GM12878 (cell line): ENCODE results near the gene SLC4A3. TPM values are rescaled to one million over a fixed set of nuclear protein-coding genes. Genes with fewer than 3 reads are reported as not detected.

Source experiments
- ATAC-seq: fragments of 200-7000 bp; cut with Tn5 transposase; 3 replicates; pipeline ENCODE4 v1.9.1; 2020; ENCODE audit warnings: mild to moderate bottlenecking, moderate library complexity
- BruUV-seq: library from RNA; stranded (reverse); fragments of 400-500 nt; replicated peaks from 2 replicates; lab custom pipeline; 2021; lab: Mats Ljungman, UMichigan
- CTCF ChIA-PET: fragments of 300-600 bp; sonication (Branson Sonifier 250); formaldehyde crosslinking; extraction: SDS; loops from one replicate; lab custom pipeline; 2021; ENCODE audit warnings: inconsistent platforms; lab: Yijun Ruan, JAX
- POLR2A ChIA-PET: fragments of 350-600 bp; formaldehyde crosslinking; extraction: SDS; loops from one replicate; lab custom pipeline; 2021; ENCODE audit warnings: inconsistent platforms; lab: Charles Lee
- RAD21 ChIA-PET: fragments of 300-600 bp; sonication (Branson Sonifier 250); formaldehyde crosslinking; loops from one replicate; lab custom pipeline; 2023; ENCODE audit warnings: antibody characterized with exemption; ENCODE audit not compliant: unreplicated experiment; lab: Charles Lee
- SMC1A ChIA-PET: fragments of 300-600 bp; sonication (Branson Sonifier 250); formaldehyde crosslinking; loops from one replicate; lab custom pipeline; 2023; ENCODE audit not compliant: unreplicated experiment, uncharacterized antibody; lab: Charles Lee
- DNase-seq: peaks from one replicate; pipeline ENCODE4 v3.0.0-alpha.2; 2011; ENCODE audit warnings: low read depth, low spot score
- FAIRE-seq: peaks from 3 replicates; lab custom pipeline; 2011; peaks lifted over from hg19 to GRCh38; lab: Jason Lieb, UNC
- H2AFZ ChIP-seq: 2 replicates; pipeline ENCODE4 v1.6.0; 2011; ENCODE audit warnings: low read depth, low read length, control low read depth; ENCODE audit not compliant: control insufficient read depth
- H3K27ac ChIP-seq: 2 replicates; pipeline ENCODE4 v1.5.1; 2011; ENCODE audit warnings: control low read depth; ENCODE audit not compliant: control insufficient read depth, insufficient read depth
- H3K27me3 ChIP-seq, 2 experiments: replicated peaks in 1 of 2; 2 replicates each; pipeline versions ENCODE4 v1.6.0 to v1.6.1; 2011; ENCODE audit warnings: low read length in 1 of 2; ENCODE audit not compliant: control insufficient read depth in 2 of 2, insufficient read depth in 2 of 2
- H3K36me3 ChIP-seq, 2 experiments: 2 replicates each; pipeline ENCODE4 v1.5.1; 2011; ENCODE audit warnings: low read length in 1 of 2; ENCODE audit not compliant: control insufficient read depth in 2 of 2, insufficient read depth in 2 of 2
- H3K4me1 ChIP-seq: 2 replicates; pipeline ENCODE4 v1.6.1; 2011; ENCODE audit warnings: mild to moderate bottlenecking, low read length, moderate library complexity, mixed read lengths; ENCODE audit not compliant: control insufficient read depth, insufficient read depth
- H3K4me2 ChIP-seq: 2 replicates; pipeline ENCODE4 v1.6.0; 2011; ENCODE audit warnings: control low read depth; ENCODE audit not compliant: control insufficient read depth, insufficient read depth
- H3K4me3 ChIP-seq: fragments of 200-600 bp; sonication (generic); 2 replicates; pipeline ENCODE4 v1.5.1; 2016
- H3K79me2 ChIP-seq: 2 replicates; pipeline ENCODE4 v1.6.0; 2011; ENCODE audit warnings: low read length; ENCODE audit not compliant: control insufficient read depth, insufficient read depth
- H3K9ac ChIP-seq: 2 replicates; pipeline ENCODE4 v1.8.0; 2011; ENCODE audit warnings: low read length, control low read depth, mixed read lengths; ENCODE audit not compliant: control insufficient read depth, insufficient read depth
- H3K9me3 ChIP-seq: replicated peaks from 3 replicates; pipeline ENCODE4 v1.5.1; 2011; ENCODE audit warnings: mild to moderate bottlenecking, low read length; ENCODE audit not compliant: control insufficient read depth, insufficient read depth
- H4K20me1 ChIP-seq: 2 replicates; pipeline ENCODE4 v1.6.0; 2011; ENCODE audit not compliant: control insufficient read depth, insufficient read depth
- BRCA1 ChIP-seq: IDR thresholded peaks from 2 replicates; pipeline ENCODE4 v1.6.1; 2011; ENCODE audit warnings: low read depth, low read length, improper control_type of control experiment
- CREM ChIP-seq: IDR thresholded peaks from 2 replicates; pipeline ENCODE4 v1.6.1; 2014; ENCODE audit warnings: antibody characterized with exemption, low read depth
- NR2C1 ChIP-seq: fragments of 450-650 bp; IDR thresholded peaks from 2 replicates; pipeline ENCODE4 v1.6.1; 2017; ENCODE audit warnings: antibody characterized with exemption, mild to moderate bottlenecking, moderate library complexity
- PAX8 ChIP-seq: fragments of 450-650 bp; IDR thresholded peaks from 2 replicates; pipeline ENCODE4 v1.6.1; 2017; ENCODE audit warnings: mild to moderate bottlenecking, moderate library complexity
- SIN3A ChIP-seq: IDR thresholded peaks from 2 replicates; pipeline ENCODE4 v1.6.1; 2012; ENCODE audit warnings: low read depth, low read length, improper control_type of control experiment
- SPI1 ChIP-seq: IDR thresholded peaks from 2 replicates; pipeline ENCODE4 v1.6.1; 2011; ENCODE audit warnings: low read depth, mild to moderate bottlenecking, low read length, moderate library complexity, borderline replicate concordance; ENCODE audit not compliant: insufficient read depth
- ZBED1 ChIP-seq: IDR thresholded peaks from 2 replicates; pipeline ENCODE4 v1.6.1; 2016; ENCODE audit warnings: borderline replicate concordance
- ZNF24 ChIP-seq: fragments of 450-650 bp; IDR thresholded peaks from 2 replicates; pipeline ENCODE4 v1.6.1; 2017; ENCODE audit warnings: antibody characterized with exemption, mild to moderate bottlenecking
- ZNF274 ChIP-seq: IDR thresholded peaks from one replicate; pipeline ENCODE4 v1.8.0; 2011; ENCODE audit not compliant: insufficient read length, insufficient read depth
- WGBS: methylation state at CpG from one replicate; pipeline ENCODE4 v1.1.6; 2016; ENCODE audit warnings: low lambda C conversion rate; ENCODE audit not compliant: insufficient replicate concordance, insufficient coverage; ENCODE audit errors: missing lambda C conversion rate; 5-methylcytosine and 5-hydroxymethylcytosine counted together
- in situ Hi-C: fragments of 300-500 bp; cut with MboI; formaldehyde crosslinking; loops from 9 replicates; pipeline ENCODE4 v1.14.3; 2018; ENCODE audit warnings: mixed read lengths
- intact Hi-C: fragments of 100-400 bp; cut with micrococcal nuclease; formaldehyde crosslinking; loops from one replicate; pipeline ENCODE4 v1.14.2; 2022; ENCODE audit not compliant: unreplicated experiment
- polyA plus RNA-seq, 11 experiments: library from polyadenylated mRNA; depleted of rRNA in 4 of 11; unstranded in 6 of 11; stranded (reverse) in 5 of 11; fragments of >200 nt; fragmentation: Nextera tagmentation in 4 of 11; fragmentation: Illumina TruSeq in 1 of 11; extraction: Ambion mirVana in 4 of 11; extraction: Trizol in 1 of 11; gene quantifications; 1 replicate in 1 of 11; 2 replicates in 10 of 11; pipeline versions ENCODE4 v1.2.1 to v1.2.3, GENCODE V29; 2011 to 2016; ENCODE audit warnings: inconsistent platforms in 2 of 11, missing spikeins in 2 of 11, low read depth in 1 of 11
- total RNA-seq, 4 experiments: library from RNA; depleted of rRNA in 3 of 4; stranded (reverse); fragments of >200 nt in 3 of 4; fragmentation: Illumina TruSeq in 1 of 4; extraction: Trizol in 1 of 4; gene quantifications; 2 replicates each; pipeline versions ENCODE4 v1.2.1 to v1.2.3, GENCODE V29; 2013 to 2021
- TF ChIP-seq, protein P1 (sequence below): IDR thresholded peaks from 2 replicates; pipeline ENCODE4 v1.6.1; 2011; ENCODE audit warnings: mild to moderate bottlenecking, low read depth, low read length, moderate library complexity; ENCODE audit not compliant: insufficient replicate concordance
- TF ChIP-seq, protein P2 (sequence below): fragments of 150-350 bp; IDR thresholded peaks from 2 replicates; pipeline ENCODE4 v1.6.1; 2016; ENCODE audit warnings: low read depth, low read length
- TF ChIP-seq, protein P3 (sequence below): fragments of 450-650 bp; IDR thresholded peaks from 2 replicates; pipeline ENCODE4 v1.6.1; 2014; ENCODE audit warnings: mild to moderate bottlenecking
- TF ChIP-seq, protein P4 (sequence below): fragments of 450-650 bp; IDR thresholded peaks from 2 replicates; pipeline ENCODE4 v1.6.1; 2017; ENCODE audit warnings: low read depth, mild to moderate bottlenecking, moderate library complexity
- TF ChIP-seq, protein P5 (sequence below): IDR thresholded peaks from 2 replicates; pipeline ENCODE4 v1.6.1; 2012; ENCODE audit warnings: low read depth, low read length, improper control_type of control experiment
- TF ChIP-seq, protein P6 (sequence below): IDR thresholded peaks from 2 replicates; pipeline ENCODE4 v1.6.1; 2011; ENCODE audit warnings: borderline replicate concordance, low read depth, mild to moderate bottlenecking, moderate library complexity, low read length; ENCODE audit not compliant: insufficient read depth, poor library complexity, severe bottlenecking

The SLC4A3 gene
- total and polyA plus RNA-seq, 10 of the 15 experiments (the other 5 are each of a cell fraction or from before 2014, with no cell fraction given): 0.05 to 0.08 TPM; not detected in 8

DNA sequence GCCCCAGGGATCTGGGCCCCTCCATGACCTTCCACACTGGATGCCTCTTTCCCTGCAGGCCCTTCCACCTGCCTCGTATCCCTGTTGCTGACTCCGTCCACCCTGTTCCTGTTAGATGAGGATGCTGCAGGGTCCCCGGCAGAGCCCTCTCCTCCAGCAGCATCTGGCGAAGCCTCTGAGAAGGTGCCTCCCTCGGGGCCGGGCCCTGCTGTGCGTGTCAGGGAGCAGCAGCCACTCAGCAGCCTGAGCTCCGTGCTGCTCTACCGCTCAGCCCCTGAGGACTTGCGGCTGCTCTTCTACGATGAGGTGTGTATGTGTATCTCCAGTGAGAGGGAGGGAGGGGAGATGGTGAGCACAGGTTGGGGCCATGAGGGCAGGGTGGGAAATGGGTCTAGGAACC is 12.4 kb upstream of the SLC4A3 start:
- 86% methylated on average over 11 of the region's 11 CpGs for WGBS
- Histone ChIP-seq H3K9me3 (no peaks in the 10 kb centered on the region), H3K9ac (no peak overlapping the region), H3K4me1 (0 out of 2 replicates have a peak, but pooled peaks cover 4% of the 10 kb centered on the region), H4K20me1 (no peaks in the 10 kb centered on the region), H3K4me2 (no peak overlapping the region), H3K4me3 (no peak overlapping the region), H3K36me3 (peaks cover 0 to 2% of the 10 kb centered on the region in 2 experiments; a peak in 2 of 4 replicates), H2AFZ (no peak overlapping the region), H3K27ac (no peak overlapping the region), H3K27me3 (no peaks in the 10 kb centered on the region), H3K79me2 (no peaks in the 10 kb centered on the region)
- intact Hi-C loops: no loop called here
- in situ Hi-C loops: no loop called here
- SMC1A ChIA-PET: no interaction called here
- POLR2A ChIA-PET: no interaction called here
- no TSS peak for BruUV-seq
- no peak for ATAC-seq
- CTCF ChIA-PET: no interaction called here
- no peak for FAIRE-seq
- no peak for DNase-seq
- RAD21 ChIA-PET: no interaction called here
- TF ChIP-seq, protein P1, sequence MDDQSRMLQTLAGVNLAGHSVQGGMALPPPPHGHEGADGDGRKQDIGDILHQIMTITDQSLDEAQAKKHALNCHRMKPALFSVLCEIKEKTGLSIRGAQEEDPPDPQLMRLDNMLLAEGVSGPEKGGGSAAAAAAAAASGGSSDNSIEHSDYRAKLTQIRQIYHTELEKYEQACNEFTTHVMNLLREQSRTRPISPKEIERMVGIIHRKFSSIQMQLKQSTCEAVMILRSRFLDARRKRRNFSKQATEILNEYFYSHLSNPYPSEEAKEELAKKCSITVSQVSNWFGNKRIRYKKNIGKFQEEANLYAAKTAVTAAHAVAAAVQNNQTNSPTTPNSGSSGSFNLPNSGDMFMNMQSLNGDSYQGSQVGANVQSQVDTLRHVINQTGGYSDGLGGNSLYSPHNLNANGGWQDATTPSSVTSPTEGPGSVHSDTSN: no peak
- TF ChIP-seq ZBED1 (no peak), PAX8 (no peak), ZNF24 (no peak), BRCA1 (no peak), ZNF274 (no peak), SPI1 (no peak), NR2C1 (no peak), CREM (no peak), SIN3A (no peak)
- TF ChIP-seq, protein P2, sequence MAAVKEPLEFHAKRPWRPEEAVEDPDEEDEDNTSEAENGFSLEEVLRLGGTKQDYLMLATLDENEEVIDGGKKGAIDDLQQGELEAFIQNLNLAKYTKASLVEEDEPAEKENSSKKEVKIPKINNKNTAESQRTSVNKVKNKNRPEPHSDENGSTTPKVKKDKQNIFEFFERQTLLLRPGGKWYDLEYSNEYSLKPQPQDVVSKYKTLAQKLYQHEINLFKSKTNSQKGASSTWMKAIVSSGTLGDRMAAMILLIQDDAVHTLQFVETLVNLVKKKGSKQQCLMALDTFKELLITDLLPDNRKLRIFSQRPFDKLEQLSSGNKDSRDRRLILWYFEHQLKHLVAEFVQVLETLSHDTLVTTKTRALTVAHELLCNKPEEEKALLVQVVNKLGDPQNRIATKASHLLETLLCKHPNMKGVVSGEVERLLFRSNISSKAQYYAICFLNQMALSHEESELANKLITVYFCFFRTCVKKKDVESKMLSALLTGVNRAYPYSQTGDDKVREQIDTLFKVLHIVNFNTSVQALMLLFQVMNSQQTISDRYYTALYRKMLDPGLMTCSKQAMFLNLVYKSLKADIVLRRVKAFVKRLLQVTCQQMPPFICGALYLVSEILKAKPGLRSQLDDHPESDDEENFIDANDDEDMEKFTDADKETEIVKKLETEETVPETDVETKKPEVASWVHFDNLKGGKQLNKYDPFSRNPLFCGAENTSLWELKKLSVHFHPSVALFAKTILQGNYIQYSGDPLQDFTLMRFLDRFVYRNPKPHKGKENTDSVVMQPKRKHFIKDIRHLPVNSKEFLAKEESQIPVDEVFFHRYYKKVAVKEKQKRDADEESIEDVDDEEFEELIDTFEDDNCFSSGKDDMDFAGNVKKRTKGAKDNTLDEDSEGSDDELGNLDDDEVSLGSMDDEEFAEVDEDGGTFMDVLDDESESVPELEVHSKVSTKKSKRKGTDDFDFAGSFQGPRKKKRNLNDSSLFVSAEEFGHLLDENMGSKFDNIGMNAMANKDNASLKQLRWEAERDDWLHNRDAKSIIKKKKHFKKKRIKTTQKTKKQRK: no peak
- TF ChIP-seq, protein P3, sequence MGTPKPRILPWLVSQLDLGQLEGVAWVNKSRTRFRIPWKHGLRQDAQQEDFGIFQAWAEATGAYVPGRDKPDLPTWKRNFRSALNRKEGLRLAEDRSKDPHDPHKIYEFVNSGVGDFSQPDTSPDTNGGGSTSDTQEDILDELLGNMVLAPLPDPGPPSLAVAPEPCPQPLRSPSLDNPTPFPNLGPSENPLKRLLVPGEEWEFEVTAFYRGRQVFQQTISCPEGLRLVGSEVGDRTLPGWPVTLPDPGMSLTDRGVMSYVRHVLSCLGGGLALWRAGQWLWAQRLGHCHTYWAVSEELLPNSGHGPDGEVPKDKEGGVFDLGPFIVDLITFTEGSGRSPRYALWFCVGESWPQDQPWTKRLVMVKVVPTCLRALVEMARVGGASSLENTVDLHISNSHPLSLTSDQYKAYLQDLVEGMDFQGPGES: no peak
- TF ChIP-seq, protein P4, sequence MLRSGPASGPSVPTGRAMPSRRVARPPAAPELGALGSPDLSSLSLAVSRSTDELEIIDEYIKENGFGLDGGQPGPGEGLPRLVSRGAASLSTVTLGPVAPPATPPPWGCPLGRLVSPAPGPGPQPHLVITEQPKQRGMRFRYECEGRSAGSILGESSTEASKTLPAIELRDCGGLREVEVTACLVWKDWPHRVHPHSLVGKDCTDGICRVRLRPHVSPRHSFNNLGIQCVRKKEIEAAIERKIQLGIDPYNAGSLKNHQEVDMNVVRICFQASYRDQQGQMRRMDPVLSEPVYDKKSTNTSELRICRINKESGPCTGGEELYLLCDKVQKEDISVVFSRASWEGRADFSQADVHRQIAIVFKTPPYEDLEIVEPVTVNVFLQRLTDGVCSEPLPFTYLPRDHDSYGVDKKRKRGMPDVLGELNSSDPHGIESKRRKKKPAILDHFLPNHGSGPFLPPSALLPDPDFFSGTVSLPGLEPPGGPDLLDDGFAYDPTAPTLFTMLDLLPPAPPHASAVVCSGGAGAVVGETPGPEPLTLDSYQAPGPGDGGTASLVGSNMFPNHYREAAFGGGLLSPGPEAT: no peak
- TF ChIP-seq, protein P5, sequence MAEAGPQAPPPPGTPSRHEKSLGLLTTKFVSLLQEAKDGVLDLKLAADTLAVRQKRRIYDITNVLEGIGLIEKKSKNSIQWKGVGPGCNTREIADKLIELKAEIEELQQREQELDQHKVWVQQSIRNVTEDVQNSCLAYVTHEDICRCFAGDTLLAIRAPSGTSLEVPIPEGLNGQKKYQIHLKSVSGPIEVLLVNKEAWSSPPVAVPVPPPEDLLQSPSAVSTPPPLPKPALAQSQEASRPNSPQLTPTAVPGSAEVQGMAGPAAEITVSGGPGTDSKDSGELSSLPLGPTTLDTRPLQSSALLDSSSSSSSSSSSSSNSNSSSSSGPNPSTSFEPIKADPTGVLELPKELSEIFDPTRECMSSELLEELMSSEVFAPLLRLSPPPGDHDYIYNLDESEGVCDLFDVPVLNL: no peak
- TF ChIP-seq, protein P6, sequence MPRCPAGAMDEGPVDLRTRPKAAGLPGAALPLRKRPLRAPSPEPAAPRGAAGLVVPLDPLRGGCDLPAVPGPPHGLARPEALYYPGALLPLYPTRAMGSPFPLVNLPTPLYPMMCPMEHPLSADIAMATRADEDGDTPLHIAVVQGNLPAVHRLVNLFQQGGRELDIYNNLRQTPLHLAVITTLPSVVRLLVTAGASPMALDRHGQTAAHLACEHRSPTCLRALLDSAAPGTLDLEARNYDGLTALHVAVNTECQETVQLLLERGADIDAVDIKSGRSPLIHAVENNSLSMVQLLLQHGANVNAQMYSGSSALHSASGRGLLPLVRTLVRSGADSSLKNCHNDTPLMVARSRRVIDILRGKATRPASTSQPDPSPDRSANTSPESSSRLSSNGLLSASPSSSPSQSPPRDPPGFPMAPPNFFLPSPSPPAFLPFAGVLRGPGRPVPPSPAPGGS: no peak
